Ovary (tissue), 10 donors: ENCODE data around the gene NEUROG3. TPM values are rescaled to one million over a fixed set of nuclear protein-coding genes. Genes with fewer than 3 reads are reported as not detected.

ENCODE experiments used
- DNase-seq, 5 donors: peaks; one replicate each; pipeline ENCODE4 v3.0.0-alpha.2; 2019 to 2020
- H3K27ac ChIP-seq, 2 donors: fragments of 200-600 bp; one replicate each; pipeline versions ENCODE4 v1.5.1 to v1.8.0; 2019 to 2022
- H3K27me3 ChIP-seq: fragments of 200-600 bp; one replicate; pipeline ENCODE4 v1.8.0; 2022
- H3K36me3 ChIP-seq: fragments of 200-600 bp; sonication (generic); one replicate; pipeline ENCODE4 v1.5.1; 2019
- H3K4me1 ChIP-seq: one replicate; pipeline ENCODE4 v1.8.1; 2013; ENCODE audit warnings: mild to moderate bottlenecking, moderate library complexity; ENCODE audit not compliant: insufficient read depth
- H3K4me3 ChIP-seq: fragments of 200-600 bp; sonication (generic); one replicate; pipeline ENCODE4 v1.5.1; 2017
- H3K9me3 ChIP-seq, 2 donors: fragments of 200-600 bp in 1 of 2; sonication (generic) in 1 of 2; one replicate each; pipeline versions ENCODE4 v1.5.1 to v1.8.1; 2013 to 2019; ENCODE audit warnings: mild to moderate bottlenecking in 1 of 2, moderate library complexity in 1 of 2
- EP300 ChIP-seq: sonication (generic); formaldehyde crosslinking; IDR thresholded peaks from one replicate; pipeline ENCODE4 v1.6.1; 2017; ENCODE audit warnings: antibody characterized with exemption
- POLR2A ChIP-seq: fragments of 450-650 bp; IDR thresholded peaks from one replicate; pipeline ENCODE4 v1.6.1; 2017; ENCODE audit warnings: antibody characterized with exemption, mild to moderate bottlenecking, moderate library complexity
- WGBS, 3 donors: extraction: QIAGEN DNeasy Blood & Tissue Kit in 1 of 3; methylation state at CpG; one replicate each; pipeline versions ENCODE4 v1.1.5 to v1.1.7; 2013 to 2017; 5-methylcytosine and 5-hydroxymethylcytosine counted together
- intact Hi-C, 4 donors: fragments of 100-400 bp; cut with DNase I; formaldehyde crosslinking; loops; one replicate each; pipeline versions ENCODE4 v1.11.0 to v1.15.1; 2022 to 2023
- long read RNA-seq, 3 donors: library from polyadenylated mRNA in 2 of 3; unstranded in 2 of 3; transcript quantifications; one replicate each; pipeline ENCODE4 v2.0.0 and lab custom pipeline, GENCODE V29; 2021 to 2026
- polyA plus RNA-seq, 2 donors: library from polyadenylated mRNA; stranded (reverse); fragments of 200-250 nt in 1 of 2; fragments of 350-450 nt in 1 of 2; fragmentation: Illumina TruSeq in 1 of 2; extraction: RNeasy Lipid Tissue Mini Kit (QIAGEN cat#74804) in 1 of 2; gene quantifications; one replicate each; pipeline ENCODE4 v1.2.3, GENCODE V29; 2013 to 2014
- total RNA-seq, 7 donors: library from RNA; depleted of rRNA in 2 of 7; stranded (reverse); fragments of >200 nt in 2 of 7; fragmentation: NEBNext Ultra II Directional in 3 of 7; extraction: Animal tissue kit (Norgen Biotek cat#: 25700) in 3 of 7; gene quantifications; one replicate each; pipeline versions ENCODE4 v1.1.0 to v1.2.4, GENCODE V29; 2016 to 2023
- TF ChIP-seq, protein P1 (sequence below), 3 donors: fragments of 450-650 bp in 2 of 3; fragments of 200-600 bp in 1 of 3; IDR thresholded peaks; one replicate each; pipeline versions ENCODE4 v1.5.1 to v1.8.0; 2016 to 2022; ENCODE audit warnings: antibody characterized with exemption in 3 of 3, mild to moderate bottlenecking in 1 of 3
- donor health status: DM: no; HTN: no; CAD: no; lungs with moderate emphysema.
- donor health status: DM: no; HTN: no; CAD: no.
- donor health status: Bipolar disorder and iron deficiency.
- donor health status: DM: yes; HTN: yes; CAD: no.
- donor health status: DM: no; HTN: no; CAD: no.
- donor health status: DM: yes; HTN: yes; CAD: no.

NEUROG3 gene, protein sequence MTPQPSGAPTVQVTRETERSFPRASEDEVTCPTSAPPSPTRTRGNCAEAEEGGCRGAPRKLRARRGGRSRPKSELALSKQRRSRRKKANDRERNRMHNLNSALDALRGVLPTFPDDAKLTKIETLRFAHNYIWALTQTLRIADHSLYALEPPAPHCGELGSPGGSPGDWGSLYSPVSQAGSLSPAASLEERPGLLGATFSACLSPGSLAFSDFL
- total RNA-seq (not detected), polyA plus RNA-seq (not detected)
- long read RNA-seq, donor 1 = 0 reads
- long read RNA-seq, donor 2 = 0 reads
- long read RNA-seq, donor 3, partial matches to known transcripts = 0 of 1 reads
- long read RNA-seq, donor 3, other reads (novel, unspliced or antisense) = 0 of 1 reads

DNA sequence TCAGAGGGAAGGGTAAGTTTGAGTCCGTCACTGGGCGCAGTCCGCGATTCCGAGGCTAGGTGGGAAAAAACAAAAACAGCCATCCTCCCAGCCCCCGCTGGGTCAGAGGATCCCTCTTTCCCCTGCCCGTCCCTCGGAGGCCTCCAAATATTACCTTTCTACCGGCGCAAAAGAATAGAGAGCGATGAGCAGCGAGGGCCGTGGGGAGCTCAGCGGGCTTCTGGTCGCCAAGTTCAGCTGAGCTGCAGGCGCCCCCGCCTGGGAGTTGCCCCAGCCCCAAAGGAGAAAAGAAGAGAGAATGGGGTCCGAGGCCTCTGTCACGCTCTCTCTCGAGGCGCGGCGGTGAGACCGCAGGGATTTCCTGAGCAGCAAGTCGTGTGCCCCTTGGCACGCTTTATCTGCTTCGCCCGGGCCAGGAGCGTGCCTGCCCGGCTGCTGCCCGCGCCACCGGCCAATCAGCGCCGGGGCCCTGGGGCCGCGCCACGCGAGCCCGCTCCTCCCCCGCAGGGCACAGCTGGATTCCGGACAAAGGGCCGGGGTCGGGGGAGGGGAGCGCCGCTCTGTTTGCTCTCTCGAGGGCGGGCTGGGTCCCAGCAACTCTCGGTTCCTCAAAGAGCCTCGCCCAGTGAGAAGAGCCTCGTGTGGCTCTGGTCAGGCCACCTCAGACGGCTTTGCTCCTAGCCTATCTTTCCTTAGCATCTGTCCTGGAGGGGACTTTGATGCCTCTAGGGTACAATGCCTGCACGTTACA, at the start of gene NEUROG3:
Gene NEUROG3 (minus strand): TSS at position 367 of the 751 bp plus-strand sequence. CDS start 379 bp downstream, outside the sequence.
- DNase-seq = no peak
- Histone ChIP-seq H3K4me1 (peaks cover 2% of the 10 kb centered on the region), H3K9me3 (no peaks in the 10 kb centered on the region), H3K27ac (no peak within 1 kb of the TSS), H3K36me3 (no peaks in the 10 kb centered on the region), H3K4me3 (no peak within 1 kb of the TSS), H3K27me3 (no peaks in the 10 kb centered on the region)
- intact Hi-C loops = no loop called here
- TF ChIP-seq EP300 = no peak
- TF ChIP-seq POLR2A = no peak
- TF ChIP-seq, protein P1, sequence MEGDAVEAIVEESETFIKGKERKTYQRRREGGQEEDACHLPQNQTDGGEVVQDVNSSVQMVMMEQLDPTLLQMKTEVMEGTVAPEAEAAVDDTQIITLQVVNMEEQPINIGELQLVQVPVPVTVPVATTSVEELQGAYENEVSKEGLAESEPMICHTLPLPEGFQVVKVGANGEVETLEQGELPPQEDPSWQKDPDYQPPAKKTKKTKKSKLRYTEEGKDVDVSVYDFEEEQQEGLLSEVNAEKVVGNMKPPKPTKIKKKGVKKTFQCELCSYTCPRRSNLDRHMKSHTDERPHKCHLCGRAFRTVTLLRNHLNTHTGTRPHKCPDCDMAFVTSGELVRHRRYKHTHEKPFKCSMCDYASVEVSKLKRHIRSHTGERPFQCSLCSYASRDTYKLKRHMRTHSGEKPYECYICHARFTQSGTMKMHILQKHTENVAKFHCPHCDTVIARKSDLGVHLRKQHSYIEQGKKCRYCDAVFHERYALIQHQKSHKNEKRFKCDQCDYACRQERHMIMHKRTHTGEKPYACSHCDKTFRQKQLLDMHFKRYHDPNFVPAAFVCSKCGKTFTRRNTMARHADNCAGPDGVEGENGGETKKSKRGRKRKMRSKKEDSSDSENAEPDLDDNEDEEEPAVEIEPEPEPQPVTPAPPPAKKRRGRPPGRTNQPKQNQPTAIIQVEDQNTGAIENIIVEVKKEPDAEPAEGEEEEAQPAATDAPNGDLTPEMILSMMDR (IDR thresholded peaks at IDR 0.05) = no peak
- 0 to 1% (median 1%) methylated on average over 23 to 53 of the region's 53 CpGs for whole genome bisulfite sequencing, 3 donors

DNA sequence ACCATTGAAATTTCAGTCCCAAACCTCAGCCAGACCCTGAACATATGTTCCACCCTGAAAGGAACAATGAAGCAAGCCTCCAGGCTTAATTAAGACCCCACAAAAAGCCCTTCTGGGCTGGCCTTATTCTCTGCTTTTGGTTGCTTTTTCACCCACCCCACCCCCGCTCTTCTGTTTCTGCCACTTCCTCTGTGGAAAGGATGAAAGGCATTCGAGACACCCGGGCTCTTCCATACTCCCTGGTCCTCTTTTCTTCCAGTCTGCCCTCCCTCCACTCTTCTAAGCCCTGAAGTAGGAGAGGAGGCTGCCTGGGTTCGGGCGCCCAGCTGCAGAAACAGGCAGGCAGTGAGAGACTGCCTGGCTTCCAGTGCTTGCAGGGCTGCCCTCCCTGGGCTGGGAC, 47.4 kb upstream of the NEUROG3 start:
- Histone ChIP-seq H3K4me3 (no peak overlapping the region), H3K27ac (no peak overlapping the region), H3K36me3 (no peaks in the 10 kb centered on the region), H3K9me3 (no peaks in the 10 kb centered on the region), H3K27me3 (no peaks in the 10 kb centered on the region), H3K4me1 (no peaks in the 10 kb centered on the region)
- intact Hi-C loops = no loop called here
- no peak for TF ChIP-seq EP300
- TF ChIP-seq, protein P1 (IDR thresholded peaks at IDR 0.05) = no peak
- no peak for TF ChIP-seq POLR2A
- WGBS, 3 donors = 45 to 59% (median 48%) methylated on average over 5 of the region's 5 CpGs
- no peak for DNase-seq

DNA sequence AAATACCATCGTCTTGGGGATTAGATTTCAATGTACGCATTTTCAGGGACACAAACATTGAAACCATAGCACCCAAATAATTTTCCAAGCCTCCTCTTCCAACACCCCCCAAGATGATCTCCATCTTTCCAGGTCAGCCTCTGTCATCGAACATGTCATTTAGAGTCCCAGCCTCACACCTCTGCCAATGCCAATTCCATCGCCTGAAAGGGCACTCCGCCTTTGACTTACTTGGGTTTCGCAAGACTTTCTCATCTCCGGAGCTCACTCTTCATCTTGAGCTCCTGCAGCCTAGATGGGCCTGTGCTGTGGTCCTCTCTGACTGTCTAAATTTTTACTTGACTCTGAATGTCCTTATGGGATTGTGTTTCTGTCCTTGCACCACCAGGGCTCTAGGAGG, 46.4 kb upstream of the NEUROG3 start:
- no peak overlapping the region for H3K4me3 ChIP-seq
- H3K36me3 ChIP-seq = no peaks in the 10 kb centered on the region
- no peaks in the 10 kb centered on the region for H3K4me1 ChIP-seq
- no peaks in the 10 kb centered on the region for H3K27me3 ChIP-seq
- no peaks in the 10 kb centered on the region for H3K9me3 ChIP-seq
- H3K27ac ChIP-seq = no peak overlapping the region
- intact Hi-C loops = no loop called here
- no peak for DNase-seq
- WGBS, 3 donors = 76 to 95% (median 84%) methylated on average over 7 of the region's 7 CpGs
- TF ChIP-seq POLR2A (no peak), EP300 (no peak)
- TF ChIP-seq, protein P1 (IDR thresholded peaks at IDR 0.05) = no peak

DNA sequence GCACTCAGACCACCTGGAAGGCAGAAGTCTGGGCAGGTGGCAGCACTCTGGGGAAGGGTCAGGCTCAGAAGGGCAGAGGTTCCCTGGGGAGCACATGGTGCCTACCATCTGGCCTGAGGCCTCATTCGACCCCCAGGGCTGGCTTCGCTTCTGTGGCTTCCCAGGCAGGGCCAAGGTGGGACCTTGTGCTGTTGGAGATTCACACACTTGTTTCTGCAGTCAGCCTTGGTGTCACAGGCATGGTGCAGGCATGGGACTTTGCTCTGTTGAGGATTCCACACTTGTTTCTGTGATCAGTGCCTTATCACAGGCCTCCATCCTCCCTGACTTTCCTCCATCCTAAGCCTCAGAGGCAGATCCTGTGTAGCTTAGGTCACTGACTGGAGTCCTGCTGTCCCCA, 45.5 kb upstream of the NEUROG3 start:
- TF ChIP-seq EP300 = no peak
- TF ChIP-seq, protein P1 (IDR thresholded peaks at IDR 0.05) = no peak
- no peak for TF ChIP-seq POLR2A
- WGBS, 3 donors = 81 to 86% (median 83%) methylated on average over 2 of the region's 2 CpGs
- no peaks in the 10 kb centered on the region for H3K27me3 ChIP-seq

More for the DNA sequence above, 45.5 kb upstream of the NEUROG3 start:
- H3K9me3 ChIP-seq = no peaks in the 10 kb centered on the region
- no peak for DNase-seq
- no peaks in the 10 kb centered on the region for H3K4me1 ChIP-seq
- intact Hi-C loops = no loop called here
- H3K27ac ChIP-seq = no peak overlapping the region
- no peak overlapping the region for H3K4me3 ChIP-seq
- H3K36me3 ChIP-seq = no peaks in the 10 kb centered on the region
